Iris pigment epithelial cell (primary cell): ENCODE data around the gene CCDC188.
A peak's percentile ranks its signal among the peaks of the same experiment; 100 is the strongest.

ENCODE experiments used
- DNase-seq: peaks from one replicate; pipeline ENCODE4 v3.0.0-alpha.2; 2011; ENCODE audit warnings: low read depth

The CCDC188 gene

GRCh38 chr22:20131859-20132685 is 18.8 kb downstream of the CCDC188 start:
- DNase-seq = no peak

GRCh38 chr22:20131597-20131858 is 19.3 kb downstream of the CCDC188 start, which contains the start of gene ZDHHC8:
Gene ZDHHC8 (plus strand): TSS chr22:20131804. CDS start chr22:20131948, 144 bp downstream.
- peak; percentile 27 for DNase-seq

DNA sequence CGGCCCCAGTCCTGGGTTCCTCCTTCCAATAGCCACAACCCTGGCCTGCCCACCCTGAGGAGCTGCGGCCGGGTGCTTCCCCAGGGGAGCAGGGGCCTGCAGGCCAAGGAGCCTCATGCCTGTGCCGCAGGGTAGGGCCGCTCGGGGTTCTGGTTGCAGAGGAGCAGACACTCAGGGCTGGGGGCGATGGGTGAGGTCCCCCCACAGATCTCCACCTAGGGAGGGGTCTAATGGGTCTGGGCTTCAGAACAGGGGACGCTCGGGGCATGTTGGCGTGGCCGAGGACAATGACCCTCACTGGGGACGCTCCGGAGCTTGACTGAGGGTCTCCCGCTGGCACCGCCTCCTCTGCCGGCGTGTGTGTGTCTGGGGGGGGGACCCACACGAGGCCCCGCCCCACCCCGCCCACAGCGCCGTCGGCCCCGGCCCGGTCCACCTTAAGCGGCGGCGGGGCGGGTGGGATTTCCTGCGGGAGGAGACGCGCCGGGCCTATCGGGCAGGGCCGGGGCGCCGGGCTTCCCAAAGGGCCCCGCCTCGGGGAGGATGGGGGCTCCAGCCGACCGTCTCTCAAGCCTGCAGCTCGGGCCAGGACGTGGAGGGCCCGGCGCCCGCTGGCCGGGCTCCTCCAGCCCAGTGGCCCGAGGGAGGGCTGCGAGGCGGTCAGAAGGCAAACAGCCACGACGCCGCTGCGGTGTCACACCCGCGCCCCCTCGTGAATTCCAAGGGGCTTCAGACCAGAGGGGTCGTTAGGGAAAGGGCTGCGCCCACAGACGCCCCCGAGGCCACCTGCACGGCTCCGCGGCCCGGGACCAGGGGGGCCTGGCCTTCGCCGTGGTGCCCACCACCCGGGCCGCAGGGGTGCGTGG is 19.9 kb downstream of the CCDC188 start:
- peak; percentile 88 for DNase-seq

DNA sequence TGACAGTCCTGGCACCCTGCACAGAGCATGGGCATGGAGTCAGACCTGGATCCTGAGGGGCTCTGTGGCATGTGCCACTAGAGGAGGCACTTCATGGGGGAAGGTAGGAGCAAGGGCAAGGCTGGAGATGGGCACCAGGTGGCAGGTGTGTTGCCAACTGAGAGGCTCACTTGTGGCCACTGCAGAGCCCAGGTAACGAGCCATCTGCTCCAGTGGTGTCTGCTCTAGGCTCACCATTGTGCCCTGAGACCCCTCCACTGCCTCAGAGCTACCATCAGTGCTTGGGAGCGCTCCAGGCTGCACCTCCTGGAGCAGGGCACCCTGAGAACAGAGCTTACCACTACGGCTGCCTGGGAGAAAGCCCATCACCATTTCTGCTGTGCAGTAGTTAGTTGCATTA is 20.5 kb downstream of the CCDC188 start:
- no peak for DNase-seq

DNA sequence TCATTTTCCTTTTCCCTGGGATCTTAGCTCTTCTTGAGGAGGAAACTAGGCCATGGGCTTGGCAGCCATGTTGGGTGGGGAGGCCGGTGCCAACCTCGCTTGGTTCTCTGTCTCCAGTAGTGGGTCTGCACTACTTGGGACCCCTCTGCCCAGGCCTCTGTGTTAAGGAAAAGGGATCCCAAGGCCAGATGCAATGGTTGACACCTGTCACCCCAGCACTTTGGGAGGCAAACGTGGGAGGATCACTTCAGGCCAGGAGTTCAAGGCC is 21.2 kb downstream of the CCDC188 start:
- no peak for DNase-seq

GRCh38 chr22:20128902-20129746 is 21.7 kb downstream of the CCDC188 start:
- peak; percentile 34 for DNase-seq

DNA sequence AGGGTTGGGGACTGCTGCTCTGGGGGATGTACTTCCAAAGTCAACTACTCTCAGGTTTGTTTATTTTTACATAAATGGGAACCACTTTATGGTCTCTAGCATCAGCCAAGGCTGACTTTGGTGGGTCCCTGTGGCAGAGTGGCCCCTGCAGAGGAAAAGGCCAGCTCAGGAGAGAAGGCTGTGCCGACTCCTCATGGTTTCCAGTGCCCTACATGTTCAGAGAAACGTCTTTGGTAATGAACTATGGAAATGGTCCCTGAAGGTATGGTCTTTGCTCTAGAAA is 22.3 kb downstream of the CCDC188 start:
- no peak for DNase-seq

GRCh38 chr22:20127869-20128618 is 22.8 kb downstream of the CCDC188 start:
- no peak for DNase-seq

DNA sequence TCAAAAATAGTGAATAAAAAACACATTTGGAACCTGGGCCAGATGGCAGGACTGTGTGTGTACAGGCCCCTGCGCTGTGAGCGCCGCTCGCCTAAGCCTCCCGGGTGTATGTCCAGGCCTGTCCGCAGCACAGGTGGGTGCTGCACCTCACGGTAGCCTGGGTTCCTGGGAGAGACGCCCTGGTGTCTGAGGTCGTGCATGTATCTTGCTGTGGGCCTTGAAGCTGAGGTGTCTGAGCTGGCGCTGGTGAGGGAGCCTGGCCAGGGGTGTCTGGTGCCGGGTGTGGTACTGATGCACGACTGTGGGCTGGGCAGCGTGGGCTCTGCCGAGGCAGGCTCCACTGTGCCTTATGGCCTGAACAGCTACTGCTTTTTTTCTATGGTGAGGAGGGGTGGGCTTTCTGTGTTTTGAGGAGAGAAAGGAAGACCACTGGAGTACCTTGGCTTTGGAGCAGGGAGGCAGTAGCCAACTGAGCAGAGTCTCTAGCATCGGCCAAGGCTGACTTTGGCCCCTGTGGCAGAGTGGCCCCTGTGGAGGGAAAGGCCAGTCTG is 23.5 kb downstream of the CCDC188 start:
- no peak for DNase-seq

GRCh38 chr22:20126284-20127029 is 24.4 kb downstream of the CCDC188 start:
- DNase-seq = no peak

- DNase-seq = no peak
Observed at GRCh38 chr22:20125201-20126174, 25.4 kb downstream of the CCDC188 start.

- DNase-seq = no peak
Observed at GRCh38 chr22:20124083-20124787, 26.6 kb downstream of the CCDC188 start.

DNA sequence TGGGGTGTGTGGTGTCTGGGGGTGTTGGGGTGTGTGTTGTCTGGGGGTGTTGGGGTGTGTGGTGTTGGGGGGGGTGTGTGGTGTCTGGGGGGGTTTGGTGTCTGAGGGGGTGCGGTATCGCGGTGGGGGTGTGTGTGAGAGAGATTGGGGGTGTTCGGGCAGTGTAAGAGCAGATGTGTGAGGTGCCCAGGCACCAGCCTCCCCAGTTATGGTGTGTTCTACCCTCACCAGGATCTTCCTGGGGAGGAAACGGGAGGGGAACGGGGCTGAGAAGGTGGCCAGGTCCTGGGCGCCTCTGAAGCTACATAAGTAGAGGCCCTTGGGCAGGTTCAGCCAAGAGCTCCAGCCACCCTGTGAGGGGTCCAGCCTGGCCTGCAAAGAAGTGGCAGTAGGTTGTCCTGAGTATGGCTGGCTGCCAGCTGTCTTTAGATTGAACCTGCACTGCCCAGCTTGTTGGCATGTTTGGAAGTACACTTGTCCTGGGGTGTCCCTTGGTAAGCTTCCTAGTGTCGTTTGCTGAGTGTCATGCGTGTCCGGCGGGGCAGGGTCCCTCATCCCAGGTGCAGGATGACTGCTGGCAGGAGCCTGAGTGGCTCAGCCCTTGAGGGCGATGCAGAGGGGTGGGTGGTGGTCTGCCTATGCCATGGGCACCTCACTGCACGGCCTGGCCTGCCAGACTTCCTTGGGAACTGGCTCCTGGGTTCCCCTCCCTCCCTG is 27.3 kb downstream of the CCDC188 start:
- no peak for DNase-seq

DNA sequence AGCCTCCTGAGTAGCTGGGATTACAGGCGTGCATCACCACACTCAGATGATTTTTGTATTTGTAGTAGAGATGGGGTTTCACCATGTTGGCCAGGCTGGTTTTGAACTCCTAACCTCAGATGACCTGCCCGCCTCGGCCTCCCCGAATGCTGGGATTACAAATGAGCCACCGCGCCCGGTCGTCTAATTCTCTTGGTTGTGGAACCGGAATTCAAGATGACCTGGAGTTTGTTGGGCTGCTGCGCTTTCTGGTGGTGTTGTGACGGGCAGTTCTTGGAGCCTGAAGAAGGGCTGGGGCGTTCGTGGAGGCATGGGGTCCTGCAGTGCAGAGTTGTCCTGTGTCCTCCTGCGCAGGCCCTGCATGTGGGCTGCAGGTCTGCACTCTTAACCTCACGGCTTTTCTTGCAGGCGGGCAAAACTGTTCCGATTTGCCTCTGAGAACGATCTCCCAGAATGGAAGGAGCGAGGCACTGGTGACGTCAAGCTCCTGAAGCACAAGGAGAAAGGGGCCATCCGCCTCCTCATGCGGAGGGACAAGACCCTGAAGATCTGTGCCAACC is 28.9 kb downstream of the CCDC188 start:
- no peak for DNase-seq

DNA sequence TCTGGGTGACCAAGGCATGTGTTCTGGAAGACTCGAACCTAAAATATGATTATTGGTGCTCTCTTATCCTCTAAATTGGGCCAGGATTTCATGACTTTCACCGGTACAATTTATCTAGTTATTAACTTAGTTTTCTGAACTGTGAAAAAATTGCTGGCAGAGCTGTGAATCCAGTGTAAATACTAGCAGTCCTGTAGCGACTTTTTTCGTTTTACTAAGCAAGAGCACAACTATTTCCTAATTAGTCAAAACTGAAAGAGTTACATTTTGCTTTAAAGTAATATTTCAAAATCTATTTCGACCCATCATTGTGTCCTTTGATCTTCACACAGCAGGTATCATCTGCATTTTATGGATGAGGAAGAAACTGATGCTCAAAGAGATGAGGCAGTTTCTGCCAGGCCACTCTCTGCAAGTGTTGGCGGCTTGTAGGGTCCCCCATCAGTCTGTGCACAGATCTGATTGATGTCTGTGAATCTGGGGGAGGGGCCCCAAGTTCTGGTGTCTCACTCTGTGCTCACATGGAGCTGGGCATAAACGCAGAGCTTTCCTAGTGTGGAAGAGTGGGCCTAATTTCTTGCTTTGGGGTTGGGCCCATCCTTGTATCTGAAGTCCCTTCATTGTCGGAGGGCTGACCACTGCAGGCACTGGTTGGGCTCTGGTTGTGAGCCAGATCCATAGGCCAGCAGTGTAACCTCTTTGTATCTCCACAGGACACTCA is 32.4 kb downstream of the CCDC188 start:
- DNase-seq = no peak

GRCh38 chr22:20117633-20118299 is 33.1 kb downstream of the CCDC188 start:
- peak; percentile 53 for DNase-seq
